ENCODE data around the gene DNAJB13. TPM values are rescaled to one million over a fixed set of nuclear protein-coding genes. Genes with fewer than 3 reads are reported as not detected.
A peak's percentile ranks its signal among the peaks of the same experiment; 100 is the strongest.

The DNAJB13 gene
- total RNA-seq, 1 experiment from 2014 or later = 0.24 TPM

DNA sequence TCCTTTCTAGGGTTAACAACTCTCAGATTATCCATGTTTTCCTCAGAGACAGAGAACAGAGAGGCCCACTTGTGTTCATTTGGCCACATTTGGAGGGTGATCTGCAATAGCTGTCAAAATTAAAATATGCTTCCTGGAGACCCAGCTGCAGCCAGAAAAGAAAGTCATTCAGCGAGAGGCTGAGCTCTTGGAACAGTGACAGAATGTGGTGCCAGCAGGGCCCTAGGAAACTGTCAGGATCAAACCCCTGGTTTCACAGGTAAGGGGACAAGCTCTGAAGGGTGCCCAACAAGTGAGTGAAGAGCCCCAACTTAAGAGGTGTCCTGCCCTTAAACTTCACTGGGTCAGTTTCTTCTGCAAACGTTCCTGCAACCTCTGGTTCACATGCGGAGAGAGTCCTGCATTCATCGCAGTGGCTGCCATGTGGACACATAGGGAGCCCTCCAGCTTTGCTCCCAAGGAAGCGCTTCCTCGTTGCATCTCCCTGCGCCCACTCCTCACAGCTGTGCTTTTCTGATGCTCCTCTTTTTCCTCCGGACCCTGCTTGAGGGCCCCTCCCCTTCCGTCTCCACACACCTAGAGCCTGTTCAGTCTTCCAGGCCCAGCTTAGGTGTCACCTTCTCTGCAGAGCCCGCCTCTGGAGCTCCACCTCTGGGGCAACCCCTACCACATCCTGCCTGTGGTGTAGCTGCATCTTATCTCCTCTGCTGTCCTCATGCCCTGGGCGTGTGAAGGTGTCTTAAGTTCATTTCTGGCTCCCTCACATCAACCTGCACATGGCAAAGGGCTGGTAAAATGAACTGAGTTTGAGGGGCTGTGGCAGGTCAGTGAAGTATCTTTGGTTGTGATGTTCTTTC, 54.2 kb downstream of the DNAJB13 start:
- TF ChIP-seq RORB (CRISPR knock-in tag; IDR thresholded peaks at IDR 0.05) = no peak
- TF ChIP-seq GABPB1 (CRISPR knock-in tag; IDR thresholded peaks at IDR 0.05) = no peak
- TF ChIP-seq, protein P1, sequence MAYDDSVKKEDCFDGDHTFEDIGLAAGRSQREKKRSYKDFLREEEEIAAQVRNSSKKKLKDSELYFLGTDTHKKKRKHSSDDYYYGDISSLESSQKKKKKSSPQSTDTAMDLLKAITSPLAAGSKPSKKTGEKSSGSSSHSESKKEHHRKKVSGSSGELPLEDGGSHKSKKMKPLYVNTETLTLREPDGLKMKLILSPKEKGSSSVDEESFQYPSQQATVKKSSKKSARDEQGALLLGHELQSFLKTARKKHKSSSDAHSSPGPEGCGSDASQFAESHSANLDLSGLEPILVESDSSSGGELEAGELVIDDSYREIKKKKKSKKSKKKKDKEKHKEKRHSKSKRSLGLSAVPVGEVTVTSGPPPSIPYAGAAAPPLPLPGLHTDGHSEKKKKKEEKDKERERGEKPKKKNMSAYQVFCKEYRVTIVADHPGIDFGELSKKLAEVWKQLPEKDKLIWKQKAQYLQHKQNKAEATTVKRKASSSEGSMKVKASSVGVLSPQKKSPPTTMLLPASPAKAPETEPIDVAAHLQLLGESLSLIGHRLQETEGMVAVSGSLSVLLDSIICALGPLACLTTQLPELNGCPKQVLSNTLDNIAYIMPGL (CRISPR knock-in tag; IDR thresholded peaks at IDR 0.05) = no peak
- no peak for TF ChIP-seq TCF7 (CRISPR knock-in tag; IDR thresholded peaks at IDR 0.05; ENCODE audit: low read depth)
- no peak for TF ChIP-seq FOXK1 (CRISPR knock-in tag; IDR thresholded peaks at IDR 0.05)
- TF ChIP-seq ZNF423 (CRISPR knock-in tag; IDR thresholded peaks at IDR 0.05) = no peak
- TF ChIP-seq ZNF219 (CRISPR knock-in tag; IDR thresholded peaks at IDR 0.05; ENCODE audit: borderline replicate concordance) = no peak
- no peak for TF ChIP-seq ETV6 (CRISPR knock-in tag; IDR thresholded peaks at IDR 0.05)
- TF ChIP-seq, protein P2, sequence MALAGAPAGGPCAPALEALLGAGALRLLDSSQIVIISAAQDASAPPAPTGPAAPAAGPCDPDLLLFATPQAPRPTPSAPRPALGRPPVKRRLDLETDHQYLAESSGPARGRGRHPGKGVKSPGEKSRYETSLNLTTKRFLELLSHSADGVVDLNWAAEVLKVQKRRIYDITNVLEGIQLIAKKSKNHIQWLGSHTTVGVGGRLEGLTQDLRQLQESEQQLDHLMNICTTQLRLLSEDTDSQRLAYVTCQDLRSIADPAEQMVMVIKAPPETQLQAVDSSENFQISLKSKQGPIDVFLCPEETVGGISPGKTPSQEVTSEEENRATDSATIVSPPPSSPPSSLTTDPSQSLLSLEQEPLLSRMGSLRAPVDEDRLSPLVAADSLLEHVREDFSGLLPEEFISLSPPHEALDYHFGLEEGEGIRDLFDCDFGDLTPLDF (CRISPR knock-in tag; IDR thresholded peaks at IDR 0.05) = no peak
- TF ChIP-seq, protein P3, sequence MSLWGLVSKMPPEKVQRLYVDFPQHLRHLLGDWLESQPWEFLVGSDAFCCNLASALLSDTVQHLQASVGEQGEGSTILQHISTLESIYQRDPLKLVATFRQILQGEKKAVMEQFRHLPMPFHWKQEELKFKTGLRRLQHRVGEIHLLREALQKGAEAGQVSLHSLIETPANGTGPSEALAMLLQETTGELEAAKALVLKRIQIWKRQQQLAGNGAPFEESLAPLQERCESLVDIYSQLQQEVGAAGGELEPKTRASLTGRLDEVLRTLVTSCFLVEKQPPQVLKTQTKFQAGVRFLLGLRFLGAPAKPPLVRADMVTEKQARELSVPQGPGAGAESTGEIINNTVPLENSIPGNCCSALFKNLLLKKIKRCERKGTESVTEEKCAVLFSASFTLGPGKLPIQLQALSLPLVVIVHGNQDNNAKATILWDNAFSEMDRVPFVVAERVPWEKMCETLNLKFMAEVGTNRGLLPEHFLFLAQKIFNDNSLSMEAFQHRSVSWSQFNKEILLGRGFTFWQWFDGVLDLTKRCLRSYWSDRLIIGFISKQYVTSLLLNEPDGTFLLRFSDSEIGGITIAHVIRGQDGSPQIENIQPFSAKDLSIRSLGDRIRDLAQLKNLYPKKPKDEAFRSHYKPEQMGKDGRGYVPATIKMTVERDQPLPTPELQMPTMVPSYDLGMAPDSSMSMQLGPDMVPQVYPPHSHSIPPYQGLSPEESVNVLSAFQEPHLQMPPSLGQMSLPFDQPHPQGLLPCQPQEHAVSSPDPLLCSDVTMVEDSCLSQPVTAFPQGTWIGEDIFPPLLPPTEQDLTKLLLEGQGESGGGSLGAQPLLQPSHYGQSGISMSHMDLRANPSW (CRISPR knock-in tag; conservative IDR thresholded peaks at IDR 0.05; ENCODE audit: low read depth) = no peak
- TF ChIP-seq ELF4 (CRISPR knock-in tag; IDR thresholded peaks at IDR 0.05; ENCODE audit: low read depth) = no peak
- no peak for TF ChIP-seq SMAD4 (CRISPR knock-in tag; IDR thresholded peaks at IDR 0.05)
- TF ChIP-seq, protein P4, sequence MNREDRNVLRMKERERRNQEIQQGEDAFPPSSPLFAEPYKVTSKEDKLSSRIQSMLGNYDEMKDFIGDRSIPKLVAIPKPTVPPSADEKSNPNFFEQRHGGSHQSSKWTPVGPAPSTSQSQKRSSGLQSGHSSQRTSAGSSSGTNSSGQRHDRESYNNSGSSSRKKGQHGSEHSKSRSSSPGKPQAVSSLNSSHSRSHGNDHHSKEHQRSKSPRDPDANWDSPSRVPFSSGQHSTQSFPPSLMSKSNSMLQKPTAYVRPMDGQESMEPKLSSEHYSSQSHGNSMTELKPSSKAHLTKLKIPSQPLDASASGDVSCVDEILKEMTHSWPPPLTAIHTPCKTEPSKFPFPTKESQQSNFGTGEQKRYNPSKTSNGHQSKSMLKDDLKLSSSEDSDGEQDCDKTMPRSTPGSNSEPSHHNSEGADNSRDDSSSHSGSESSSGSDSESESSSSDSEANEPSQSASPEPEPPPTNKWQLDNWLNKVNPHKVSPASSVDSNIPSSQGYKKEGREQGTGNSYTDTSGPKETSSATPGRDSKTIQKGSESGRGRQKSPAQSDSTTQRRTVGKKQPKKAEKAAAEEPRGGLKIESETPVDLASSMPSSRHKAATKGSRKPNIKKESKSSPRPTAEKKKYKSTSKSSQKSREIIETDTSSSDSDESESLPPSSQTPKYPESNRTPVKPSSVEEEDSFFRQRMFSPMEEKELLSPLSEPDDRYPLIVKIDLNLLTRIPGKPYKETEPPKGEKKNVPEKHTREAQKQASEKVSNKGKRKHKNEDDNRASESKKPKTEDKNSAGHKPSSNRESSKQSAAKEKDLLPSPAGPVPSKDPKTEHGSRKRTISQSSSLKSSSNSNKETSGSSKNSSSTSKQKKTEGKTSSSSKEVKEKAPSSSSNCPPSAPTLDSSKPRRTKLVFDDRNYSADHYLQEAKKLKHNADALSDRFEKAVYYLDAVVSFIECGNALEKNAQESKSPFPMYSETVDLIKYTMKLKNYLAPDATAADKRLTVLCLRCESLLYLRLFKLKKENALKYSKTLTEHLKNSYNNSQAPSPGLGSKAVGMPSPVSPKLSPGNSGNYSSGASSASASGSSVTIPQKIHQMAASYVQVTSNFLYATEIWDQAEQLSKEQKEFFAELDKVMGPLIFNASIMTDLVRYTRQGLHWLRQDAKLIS (CRISPR knock-in tag; IDR thresholded peaks at IDR 0.05; ENCODE audit: borderline replicate concordance) = no peak
- TF ChIP-seq GRHL2 (CRISPR knock-in tag; IDR thresholded peaks at IDR 0.05; ENCODE audit: insufficient replicate concordance, severe bottlenecking) = no peak
- no peak overlapping the region for H3K4me3 Mint-ChIP-seq
- peaks cover 10% of the 10 kb centered on the region for H3K4me1 Mint-ChIP-seq
- POLR2A ChIA-PET = no interaction called here
- DNase-seq (ENCODE audit: low spot score) (no peak), ATAC-seq (peak; percentile 69)
- no peaks in the 10 kb centered on the region for H3K9me3 Mint-ChIP-seq
- CTCF ChIA-PET = no interaction called here
- H3K36me3 Mint-ChIP-seq = no peaks in the 10 kb centered on the region
- H3K27ac Mint-ChIP-seq = no peak overlapping the region
- no peaks in the 10 kb centered on the region for H3K27me3 Mint-ChIP-seq (ENCODE audit: low read depth)

Measured in WTC11 (cell line).